Left ventricle myocardium inferior (tissue), 1 donor: ENCODE results near the gene ACTL10. TPM values are rescaled to one million over a fixed set of nuclear protein-coding genes. Genes with fewer than 3 reads are reported as not detected.

ENCODE experiments used
- DNase-seq: peaks from one replicate; pipeline ENCODE4 v3.0.0-alpha.2; 2020
- H3K27ac ChIP-seq: fragments of 200-600 bp; replicated peaks from 2 replicates; pipeline ENCODE4 v1.8.0; 2021
- H3K27me3 ChIP-seq: fragments of 200-600 bp; 2 replicates; pipeline ENCODE4 v1.8.0; 2021; ENCODE audit warnings: low read depth
- H3K36me3 ChIP-seq: fragments of 200-600 bp; 2 replicates; pipeline ENCODE4 v1.8.0; 2021
- H3K4me1 ChIP-seq: fragments of 200-600 bp; 2 replicates; pipeline ENCODE4 v1.8.0; 2021
- H3K4me3 ChIP-seq: fragments of 200-600 bp; 2 replicates; pipeline ENCODE4 v1.8.0; 2021; ENCODE audit warnings: mild to moderate bottlenecking, moderate library complexity
- H3K9me3 ChIP-seq: fragments of 200-600 bp; replicated peaks from 2 replicates; pipeline ENCODE4 v1.8.0; 2021
- CTCF ChIP-seq: fragments of 200-600 bp; IDR thresholded peaks from 2 replicates; pipeline ENCODE4 v1.8.0; 2021; ENCODE audit warnings: antibody characterized with exemption, mild to moderate bottlenecking, borderline replicate concordance
- intact Hi-C: fragments of 100-400 bp; cut with micrococcal nuclease; formaldehyde crosslinking; loops from one replicate; pipeline ENCODE4 v1.11.0; 2022
- long read RNA-seq: library from polyadenylated mRNA; unstranded; transcript quantifications from one replicate; pipeline ENCODE4 v2.0.0, GENCODE V29; 2021
- total RNA-seq: library from RNA; stranded (reverse); fragmentation: NEBNext Ultra II Directional; extraction: Animal tissue kit (Norgen Biotek cat#: 25700); gene quantifications from one replicate; pipeline ENCODE4 v1.2.1, GENCODE V29; 2021
- donor health status: DM: no; HTN: yes; CAD: no; lungs with severe emphysema.

The ACTL10 gene
- 0.22 TPM for total RNA-seq
- long read RNA-seq, result 0 reads

GRCh38 chr20:33666293-33667244, at the start of gene ACTL10:
Gene ACTL10 (plus strand): TSS chr20:33666943. CDS start chr20:33667498, 555 bp downstream.
- Histone ChIP-seq H3K27ac (peak within 1 kb of the TSS; percentile 89), H3K4me3 (peak within 1 kb of the TSS; percentile 74), H3K36me3 (peaks cover 28% of the 10 kb centered on the region), H3K4me1 (peaks cover 76% of the 10 kb centered on the region), H3K27me3 (no peaks in the 10 kb centered on the region), H3K9me3 (no peaks in the 10 kb centered on the region)
- DNase-seq, result peak; percentile 98
- intact Hi-C loops, result no loop called here
- TF ChIP-seq CTCF, result peak; percentile 54

GRCh38 chr20:33621717-33622400, 44.9 kb upstream of the ACTL10 start:
- H3K4me1 ChIP-seq, result peaks cover 16% of the 10 kb centered on the region
- no peak for TF ChIP-seq CTCF
- H3K9me3 ChIP-seq, result no peaks in the 10 kb centered on the region
- H3K4me3 ChIP-seq, result no peak overlapping the region
- no peak for DNase-seq
- H3K36me3 ChIP-seq, result peaks cover 45% of the 10 kb centered on the region
- H3K27ac ChIP-seq, result no peak overlapping the region
- intact Hi-C loops, result no loop called here
- H3K27me3 ChIP-seq, result no peaks in the 10 kb centered on the region

GRCh38 chr20:33622705-33623365, 43.9 kb upstream of the ACTL10 start:
- H3K4me1 ChIP-seq, result peaks cover 16% of the 10 kb centered on the region
- H3K9me3 ChIP-seq, result no peaks in the 10 kb centered on the region
- peaks cover 48% of the 10 kb centered on the region for H3K36me3 ChIP-seq
- intact Hi-C loops, result no loop called here
- no peak overlapping the region for H3K4me3 ChIP-seq
- H3K27ac ChIP-seq, result no peak overlapping the region
- H3K27me3 ChIP-seq, result no peaks in the 10 kb centered on the region
- TF ChIP-seq CTCF, result no peak
- DNase-seq, result no peak

GRCh38 chr20:33624399-33624798, 42.3 kb upstream of the ACTL10 start:
- Histone ChIP-seq H3K4me1 (peaks cover 16% of the 10 kb centered on the region), H3K36me3 (peaks cover 64% of the 10 kb centered on the region), H3K27ac (no peak overlapping the region), H3K27me3 (no peaks in the 10 kb centered on the region), H3K9me3 (no peaks in the 10 kb centered on the region), H3K4me3 (no peak overlapping the region)
- DNase-seq, result no peak
- TF ChIP-seq CTCF, result no peak
- intact Hi-C loops, result no loop called here

- TF ChIP-seq CTCF, result no peak
- Histone ChIP-seq H3K27me3 (no peaks in the 10 kb centered on the region), H3K36me3 (peaks cover 81% of the 10 kb centered on the region), H3K27ac (no peak overlapping the region), H3K4me1 (peaks cover 10% of the 10 kb centered on the region), H3K9me3 (no peaks in the 10 kb centered on the region), H3K4me3 (no peak overlapping the region)
- no peak for DNase-seq
- intact Hi-C loops, result no loop called here
Measured at GRCh38 chr20:33626190-33626589, 40.6 kb upstream of the ACTL10 start.
